ENCODE results near the gene DEF6.
"Not testable (repeated sequence)": the region's sequence is repeated elsewhere in the genome, so short reads cannot be mapped to it uniquely, and the experiment has no call there.

The DEF6 gene

GRCh38 chr6:35310265-35310831 is 12.7 kb downstream of the DEF6 start:
- DNase-seq (ENCODE audit: low spot score): no peak

GRCh38 chr6:35311390-35312075 is 13.9 kb downstream of the DEF6 start:
- DNase-seq (ENCODE audit: low spot score): no peak

DNA sequence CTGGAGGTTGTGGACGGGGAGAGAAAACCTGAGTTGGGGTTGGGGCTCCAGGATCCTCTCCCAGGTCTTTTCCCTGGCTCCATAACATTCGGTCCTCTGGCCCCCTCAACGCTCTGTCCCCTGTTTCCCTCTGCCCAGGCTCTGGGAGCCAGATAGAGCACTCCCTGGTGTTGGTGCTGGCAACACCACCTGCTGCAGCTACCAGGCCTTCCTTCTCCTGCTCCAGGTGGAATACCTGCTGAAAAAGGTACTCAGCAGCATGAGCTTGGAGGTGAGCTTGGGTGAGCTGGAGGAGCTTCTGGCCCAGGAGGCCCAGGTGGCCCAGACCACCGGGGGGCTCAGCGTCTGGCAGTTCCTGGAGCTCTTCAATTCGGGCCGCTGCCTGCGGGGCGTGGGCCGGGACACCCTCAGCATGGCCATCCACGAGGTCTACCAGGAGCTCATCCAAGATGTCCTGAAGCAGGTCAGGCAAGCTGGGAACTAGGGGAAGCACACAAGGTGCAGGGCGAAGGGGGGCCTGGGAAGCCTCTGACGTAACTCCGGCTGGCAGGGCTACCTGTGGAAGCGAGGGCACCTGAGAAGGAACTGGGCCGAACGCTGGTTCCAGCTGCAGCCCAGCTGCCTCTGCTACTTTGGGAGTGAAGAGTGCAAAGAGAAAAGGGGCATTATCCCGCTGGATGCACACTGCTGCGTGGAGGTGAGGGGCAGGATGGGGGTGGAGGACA is 14.6 kb downstream of the DEF6 start:
- DNase-seq (ENCODE audit: low spot score): no peak

GRCh38 chr6:35312807-35313206 is 15.2 kb downstream of the DEF6 start:
- DNase-seq (ENCODE audit: low spot score): no peak

GRCh38 chr6:35317483-35318195 is 20.0 kb downstream of the DEF6 start:
- no peak for DNase-seq (ENCODE audit: low spot score)

DNA sequence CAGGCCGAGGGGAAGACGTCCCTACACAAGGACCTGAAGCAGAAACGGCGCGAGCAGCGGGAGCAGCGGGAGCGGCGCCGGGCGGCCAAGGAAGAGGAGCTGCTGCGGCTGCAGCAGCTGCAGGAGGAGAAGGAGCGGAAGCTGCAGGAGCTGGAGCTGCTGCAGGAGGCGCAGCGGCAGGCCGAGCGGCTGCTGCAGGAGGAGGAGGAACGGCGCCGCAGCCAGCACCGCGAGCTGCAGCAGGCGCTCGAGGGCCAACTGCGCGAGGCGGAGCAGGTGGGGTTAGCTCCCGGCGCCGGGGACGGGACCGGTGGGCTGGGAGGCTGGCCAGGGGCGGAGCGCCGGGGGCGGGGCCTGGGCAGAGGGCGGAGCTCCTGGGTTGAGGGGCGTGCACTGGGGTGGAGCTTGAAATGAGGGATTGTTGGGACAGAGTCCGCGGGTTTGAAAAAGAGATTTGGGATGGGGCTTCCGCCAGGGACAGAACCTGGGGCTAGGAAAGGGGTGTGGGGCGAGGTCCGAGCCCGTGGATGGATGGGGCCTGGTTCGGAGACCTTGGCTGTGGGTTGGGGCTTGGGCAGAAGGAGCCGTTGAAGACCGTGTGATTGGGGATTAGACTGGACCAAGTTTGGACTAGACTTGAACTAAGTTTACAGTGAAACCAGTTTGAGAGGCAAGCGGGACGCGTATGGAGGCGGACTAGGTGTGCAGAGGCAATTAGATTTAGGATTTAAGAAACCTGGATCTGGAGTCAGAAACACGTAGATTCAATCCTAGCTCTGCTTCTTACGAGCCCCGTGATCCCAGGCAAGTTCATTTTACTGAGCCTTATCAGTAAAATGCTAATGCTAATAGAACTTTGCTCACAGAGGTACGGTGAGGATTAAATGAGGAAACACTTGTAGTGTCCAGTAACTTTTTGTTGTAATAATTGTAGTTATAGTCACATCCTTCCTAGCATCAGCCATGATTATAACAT is 20.9 kb downstream of the DEF6 start:
- DNase-seq (ENCODE audit: low spot score): peak; percentile 62

GRCh38 chr6:35319346-35320030 is 21.9 kb downstream of the DEF6 start:
- DNase-seq (ENCODE audit: low spot score): no peak

DNA sequence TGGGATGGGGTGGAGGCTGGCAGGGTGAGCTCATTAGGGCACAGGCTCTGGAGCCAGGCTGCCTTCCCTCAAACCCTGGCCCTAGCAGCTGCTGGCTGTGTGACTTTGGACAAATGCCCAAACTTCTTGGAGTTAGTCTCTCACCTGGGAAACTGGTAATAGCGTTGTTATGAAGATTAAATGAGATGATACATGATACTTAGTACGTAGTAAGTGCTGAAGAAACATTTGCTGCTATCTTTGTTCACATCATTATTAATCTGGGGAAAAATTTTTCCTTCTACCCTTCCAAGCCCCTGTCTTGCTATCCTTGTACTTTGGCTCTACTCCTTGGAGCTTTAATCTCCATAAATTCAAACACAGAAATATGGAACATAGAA is 22.4 kb downstream of the DEF6 start:
- no peak for DNase-seq (ENCODE audit: low spot score)

DNA sequence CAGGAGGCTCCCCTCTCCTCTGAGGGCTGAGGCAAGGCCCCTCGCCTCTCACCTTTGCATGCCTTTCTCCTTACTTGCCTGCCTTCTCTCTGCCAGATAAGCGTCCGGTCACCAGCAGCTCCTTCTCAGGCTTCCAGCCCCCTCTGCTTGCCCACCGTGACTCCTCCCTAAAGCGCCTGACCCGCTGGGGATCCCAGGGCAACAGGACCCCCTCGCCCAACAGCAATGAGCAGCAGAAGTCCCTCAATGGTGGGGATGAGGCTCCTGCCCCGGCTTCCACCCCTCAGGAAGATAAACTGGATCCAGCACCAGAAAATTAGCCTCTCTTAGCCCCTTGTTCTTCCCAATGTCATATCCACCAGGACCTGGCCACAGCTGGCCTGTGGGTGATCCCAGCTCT is 23.5 kb downstream of the DEF6 start:
- DNase-seq (ENCODE audit: low spot score): no peak

GRCh38 chr6:35327349-35328027 is 29.9 kb downstream of the DEF6 start:
- DNase-seq (ENCODE audit: low spot score): peak; percentile 50

GRCh38 chr6:35328108-35328723 is 30.6 kb downstream of the DEF6 start:
- DNase-seq (ENCODE audit: low spot score): no peak

- DNase-seq (ENCODE audit: low spot score): not testable (repeated sequence)
Measured at GRCh38 chr6:35328965-35329364, 31.3 kb downstream of the DEF6 start.

DNA sequence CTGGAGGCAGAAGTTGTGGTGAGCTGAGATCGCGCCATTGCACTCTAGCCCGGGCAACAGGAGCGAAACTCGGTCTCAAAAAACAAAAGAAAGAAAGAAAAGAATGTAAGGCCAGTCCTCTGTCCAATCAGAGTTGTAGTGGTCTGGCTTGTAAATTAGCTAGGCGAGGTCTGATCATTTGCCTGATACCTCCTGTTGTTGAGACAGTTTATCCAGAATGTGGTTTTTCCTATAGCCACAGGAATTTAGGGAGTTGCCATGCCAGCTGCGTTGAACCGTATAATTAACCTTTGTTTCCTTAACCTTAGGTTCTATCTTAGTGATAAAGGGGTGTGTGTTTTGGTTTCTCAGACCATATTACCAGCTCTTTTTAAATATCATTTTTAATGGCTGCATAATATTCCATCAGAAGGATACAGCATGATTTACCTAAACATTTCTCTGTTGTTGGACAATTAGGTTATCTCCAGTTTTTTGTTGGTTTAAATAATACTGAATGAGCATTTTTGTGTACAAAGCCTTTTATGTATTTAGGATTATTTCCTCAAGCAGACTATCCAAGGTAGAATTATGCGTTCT is 33.0 kb downstream of the DEF6 start:
- DNase-seq (ENCODE audit: low spot score): no peak

DNA sequence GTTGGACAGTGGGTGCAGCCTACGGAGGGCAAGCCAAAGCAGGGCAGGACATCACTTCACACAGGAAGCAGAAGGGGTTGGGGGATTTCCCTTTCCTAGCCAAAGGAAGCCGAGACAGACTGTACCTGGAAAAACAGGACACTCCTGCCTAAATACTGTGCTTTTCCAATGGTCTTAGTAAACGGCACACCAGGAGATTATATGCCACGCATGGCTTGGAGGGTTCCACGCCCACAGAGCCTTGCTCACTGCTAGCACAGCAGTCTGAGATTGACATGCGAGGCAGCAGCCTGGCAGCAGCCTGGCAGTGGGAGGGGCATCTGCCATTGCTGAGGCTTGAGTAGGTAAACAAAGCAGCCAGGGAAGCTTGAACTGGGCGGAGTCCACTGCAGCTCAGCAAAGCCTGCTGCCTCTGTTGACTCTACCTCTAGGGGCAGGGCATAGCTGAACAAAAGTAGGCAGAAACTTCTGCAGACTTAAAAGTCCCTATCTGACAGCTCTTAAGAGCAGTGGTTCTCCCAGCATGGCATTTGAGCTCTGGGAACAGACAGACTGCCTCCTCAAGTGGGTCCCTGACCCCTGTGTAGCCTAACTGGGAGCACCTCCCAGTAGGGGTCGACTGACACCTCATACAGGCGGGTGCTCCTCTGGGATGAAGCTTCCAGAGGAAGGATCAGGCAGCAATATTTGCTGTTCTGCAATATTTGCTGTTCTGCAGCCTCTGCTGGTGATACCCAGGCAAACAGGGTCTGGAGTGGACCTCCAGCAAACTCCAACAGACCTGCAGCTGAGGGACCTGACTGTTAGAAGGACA is 34.7 kb downstream of the DEF6 start:
- DNase-seq (ENCODE audit: low spot score): not testable (repeated sequence)

- DNase-seq (ENCODE audit: low spot score): no peak
Measured at GRCh38 chr6:35341557-35341956, 43.9 kb downstream of the DEF6 start.

GRCh38 chr6:35342258-35343091 is 44.9 kb downstream of the DEF6 start, which contains the start of gene PPARD:
TSS of gene PPARD (plus strand) at chr6:35342558. CDS start at chr6:35411088, 68,530 bp downstream.
- peak; percentile 98 for DNase-seq (ENCODE audit: low spot score)

DNA sequence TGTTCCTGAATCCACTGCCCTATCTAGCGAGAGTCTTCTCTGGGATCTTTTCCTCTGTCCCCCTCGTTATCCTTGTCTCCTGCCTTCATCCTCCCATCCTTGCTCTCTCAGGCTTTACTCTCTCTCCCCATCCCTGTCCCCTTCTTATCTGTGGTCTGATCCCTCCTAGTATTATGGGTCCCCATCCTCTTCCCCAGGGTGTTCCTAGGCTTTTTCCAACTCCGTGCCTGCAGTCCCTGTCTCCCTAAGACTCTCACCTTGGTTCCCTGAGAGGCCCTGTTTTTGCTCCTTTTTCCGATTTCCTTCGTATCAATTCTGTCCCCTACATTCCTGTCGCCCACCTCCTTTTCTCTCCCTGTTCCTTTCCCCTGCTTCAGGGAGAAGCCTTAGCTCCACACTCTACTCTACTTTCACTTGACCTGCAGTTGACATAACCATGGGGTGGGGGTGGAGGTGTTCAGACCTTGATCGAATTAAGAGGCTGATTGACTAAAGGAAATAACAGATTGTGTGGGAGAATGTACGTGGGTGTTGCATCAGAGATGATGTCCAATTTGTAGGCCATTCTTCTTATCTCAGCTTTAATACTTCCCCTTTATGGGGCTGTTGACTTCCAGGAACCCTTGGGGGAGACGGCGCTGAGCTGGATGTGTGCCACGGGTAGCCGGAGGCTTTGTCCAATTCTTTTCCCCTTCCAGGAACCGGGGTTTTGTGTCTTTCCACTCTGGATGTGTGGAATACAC is 45.6 kb downstream of the DEF6 start:
- DNase-seq (ENCODE audit: low spot score): peak; percentile 59

Measured in pons (tissue), 1 donor.